Measurements from ENCODE around the gene IFNW1. TPM values are rescaled to one million over a fixed set of nuclear protein-coding genes. Genes with fewer than 3 reads are reported as not detected.
"Not testable (repeated sequence)": the region's sequence is repeated elsewhere in the genome, so short reads cannot be mapped to it uniquely, and the experiment has no call there.

IFNW1 gene
- total and polyA plus RNA-seq, 7 donors = not detected

- Histone ChIP-seq H3K4me1 (no peaks in the 10 kb centered on the region), H3K36me3 (no peaks in the 10 kb centered on the region), H3K9me3 (no peaks in the 10 kb centered on the region), H3K27ac (no peak overlapping the region), H3K27me3 (no peaks in the 10 kb centered on the region), H3K4me3 (no peak overlapping the region)
- DNase-seq = no peak
- intact Hi-C loops (cut with DNase I) = no loop called here
- WGBS, 2 donors = 75 to 80% methylated on average over 3 of the region's 3 CpGs
- TF ChIP-seq POLR2A (IDR thresholded peaks at IDR 0.05) (no peak), CTCF (IDR thresholded peaks at IDR 0.05) (no peak), EP300 (IDR thresholded peaks at IDR 0.05) (no peak), POLR2AphosphoS5 (IDR thresholded peaks at IDR 0.05) (no peak)
These were observed 5.9 kb downstream of the IFNW1 start for GRCh38 chr9:21135736-21136135.

GRCh38 chr9:21128186-21128585, 13.4 kb downstream of the IFNW1 start:
- H3K36me3 ChIP-seq; DNase-seq; H3K4me3 ChIP-seq; H3K9me3 ChIP-seq; H3K27ac ChIP-seq; intact Hi-C loops (cut with DNase I); H3K27me3 ChIP-seq; H3K4me1 ChIP-seq: not testable (repeated sequence)

GRCh38 chr9:21121595-21122251, 19.9 kb downstream of the IFNW1 start:
- no peak overlapping the region for H3K27ac ChIP-seq
- H3K9me3 ChIP-seq = no peaks in the 10 kb centered on the region
- DNase-seq = no peak
- H3K36me3 ChIP-seq = no peaks in the 10 kb centered on the region
- 74 to 89% methylated on average over 4 of the region's 4 CpGs for WGBS, 2 donors
- TF ChIP-seq POLR2A (IDR thresholded peaks at IDR 0.05) (no peak), POLR2AphosphoS5 (IDR thresholded peaks at IDR 0.05) (no peak), EP300 (IDR thresholded peaks at IDR 0.05) (no peak), CTCF (IDR thresholded peaks at IDR 0.05) (no peak)
- no peaks in the 10 kb centered on the region for H3K27me3 ChIP-seq
- H3K4me1 ChIP-seq = peaks cover 0 to 5% (median 0%) of the 10 kb centered on the region in 4 donors
- no peak overlapping the region for H3K4me3 ChIP-seq
- intact Hi-C loops (cut with DNase I) = no loop called here

- H3K4me3 ChIP-seq = no peak overlapping the region
- H3K4me1 ChIP-seq = peaks cover 0 to 5% (median 0%) of the 10 kb centered on the region in 4 donors
- WGBS, 2 donors = 79 to 86% methylated on average over 2 of the region's 2 CpGs
- H3K36me3 ChIP-seq = no peaks in the 10 kb centered on the region
- intact Hi-C loops (cut with DNase I) = no loop called here
- TF ChIP-seq POLR2A (IDR thresholded peaks at IDR 0.05) (no peak), EP300 (IDR thresholded peaks at IDR 0.05) (no peak), POLR2AphosphoS5 (IDR thresholded peaks at IDR 0.05) (no peak), CTCF (IDR thresholded peaks at IDR 0.05) (no peak)
- H3K27ac ChIP-seq = no peak overlapping the region
- no peak for DNase-seq
- no peaks in the 10 kb centered on the region for H3K9me3 ChIP-seq
- H3K27me3 ChIP-seq = no peaks in the 10 kb centered on the region
These were observed 20.6 kb downstream of the IFNW1 start for GRCh38 chr9:21121079-21121478.

- Histone ChIP-seq H3K4me1 (peaks cover 0 to 5% (median 0%) of the 10 kb centered on the region in 4 donors), H3K36me3 (no peaks in the 10 kb centered on the region), H3K27me3 (no peaks in the 10 kb centered on the region), H3K27ac (no peak overlapping the region), H3K4me3 (no peak overlapping the region), H3K9me3 (no peaks in the 10 kb centered on the region)
- no peak for DNase-seq
- whole genome bisulfite sequencing, 2 donors = 59 to 77% methylated on average over 7 of the region's 7 CpGs
- intact Hi-C loops (cut with DNase I) = no loop called here
- TF ChIP-seq POLR2A (IDR thresholded peaks at IDR 0.05) (no peak), EP300 (IDR thresholded peaks at IDR 0.05) (no peak), CTCF (IDR thresholded peaks at IDR 0.05) (no peak), POLR2AphosphoS5 (IDR thresholded peaks at IDR 0.05) (no peak)
These were observed 22.4 kb downstream of the IFNW1 start for GRCh38 chr9:21119093-21119770.
